K562 (cell line): Measurements from ENCODE around the gene OCA2.

Source experiments
- POLR2AphosphoS2 ChIP-seq: IDR thresholded peaks from 2 replicates; pipeline ENCODE4 v1.6.1; 2012; ENCODE audit warnings: low read length, improper control_type of control experiment
- ZNF766 ChIP-seq: fragments of 200-800 bp; sonication (Bioruptor generic); conservative IDR thresholded peaks from 2 replicates; pipeline ENCODE4 v1.6.1; 2016; ENCODE audit warnings: missing genetic modification characterization, missing compliant biosample characterization

DNA sequence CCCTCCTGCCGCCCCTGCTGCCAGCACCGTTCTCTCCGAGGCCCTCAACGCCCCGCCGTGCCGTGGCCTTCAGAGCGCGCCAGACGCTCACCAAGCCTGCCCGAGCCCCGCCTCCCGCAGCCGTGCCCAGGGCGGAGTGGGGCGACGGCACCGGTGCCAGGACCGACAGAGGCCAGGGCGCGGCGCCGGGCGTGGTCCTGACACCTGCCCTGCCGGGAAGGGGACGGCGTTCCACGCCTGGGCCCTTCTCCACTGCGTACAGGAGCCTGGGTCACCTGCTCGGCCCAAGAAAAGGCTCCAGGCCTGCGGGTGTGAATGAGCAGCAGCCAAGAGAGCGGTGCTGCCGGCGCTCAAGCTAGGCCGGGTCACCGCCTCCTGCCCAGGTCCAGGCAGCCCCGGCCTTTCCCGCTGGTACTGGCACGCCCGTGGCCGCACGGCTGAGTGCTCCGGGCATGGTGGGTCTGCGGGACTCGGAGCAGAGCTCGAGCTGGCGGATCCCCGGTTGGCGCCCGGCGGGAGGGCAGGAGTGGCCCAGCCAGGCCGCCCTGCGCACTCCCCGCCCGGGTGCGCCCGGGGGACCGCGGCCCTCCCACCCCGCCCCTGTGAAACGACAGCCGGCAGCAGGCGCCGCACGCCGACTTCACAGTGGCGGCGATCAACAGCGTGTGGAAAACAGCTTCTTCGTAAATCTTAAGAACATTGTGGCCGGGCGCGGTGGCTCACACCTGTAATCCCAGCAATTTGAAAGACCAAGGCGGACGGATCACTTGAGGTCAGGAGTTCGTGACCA lies 4.2 kb downstream of the OCA2 start:
- TF ChIP-seq ZNF766 (CRISPR knock-in tag) (no peak), POLR2AphosphoS2 (no peak)
